Epithelial cell of esophagus (primary cell): ENCODE measurements around the gene KCNK13.

Source experiments
- DNase-seq: peaks from one replicate; pipeline ENCODE4 v3.0.0; 2010; ENCODE audit warnings: low read depth
- H3K4me3 ChIP-seq: 2 replicates; pipeline ENCODE4 v1.5.1; 2011; ENCODE audit warnings: mild to moderate bottlenecking, low read length, control low read depth
- TF ChIP-seq, protein P1 (sequence below): IDR thresholded peaks from 2 replicates; pipeline ENCODE4 v1.5.1; 2011; ENCODE audit warnings: low read depth, mild to moderate bottlenecking, low read length, control low read depth, inconsistent platforms; ENCODE audit not compliant: insufficient read depth; ENCODE audit errors: missing control alignments

KCNK13 gene

DNA sequence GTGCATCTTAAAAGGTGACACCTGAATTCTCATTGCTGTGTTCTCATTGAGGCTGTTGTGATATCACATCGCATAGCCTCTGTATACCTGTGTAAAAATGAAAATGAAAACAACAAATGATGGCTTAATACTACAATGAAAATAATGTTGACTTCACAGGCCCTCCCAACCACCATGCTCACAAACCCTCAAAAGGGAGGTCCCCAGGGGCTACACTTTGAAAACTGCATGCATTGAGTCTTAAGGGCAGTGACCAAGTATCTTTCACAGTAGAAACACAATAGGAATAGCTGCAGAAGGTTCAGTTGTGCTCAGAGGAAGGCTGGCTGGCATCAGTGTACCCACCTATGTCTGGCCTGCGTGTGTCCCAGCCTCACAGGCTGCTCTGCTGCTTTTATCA is 27.6 kb upstream of the KCNK13 start:
- TF ChIP-seq, protein P1, sequence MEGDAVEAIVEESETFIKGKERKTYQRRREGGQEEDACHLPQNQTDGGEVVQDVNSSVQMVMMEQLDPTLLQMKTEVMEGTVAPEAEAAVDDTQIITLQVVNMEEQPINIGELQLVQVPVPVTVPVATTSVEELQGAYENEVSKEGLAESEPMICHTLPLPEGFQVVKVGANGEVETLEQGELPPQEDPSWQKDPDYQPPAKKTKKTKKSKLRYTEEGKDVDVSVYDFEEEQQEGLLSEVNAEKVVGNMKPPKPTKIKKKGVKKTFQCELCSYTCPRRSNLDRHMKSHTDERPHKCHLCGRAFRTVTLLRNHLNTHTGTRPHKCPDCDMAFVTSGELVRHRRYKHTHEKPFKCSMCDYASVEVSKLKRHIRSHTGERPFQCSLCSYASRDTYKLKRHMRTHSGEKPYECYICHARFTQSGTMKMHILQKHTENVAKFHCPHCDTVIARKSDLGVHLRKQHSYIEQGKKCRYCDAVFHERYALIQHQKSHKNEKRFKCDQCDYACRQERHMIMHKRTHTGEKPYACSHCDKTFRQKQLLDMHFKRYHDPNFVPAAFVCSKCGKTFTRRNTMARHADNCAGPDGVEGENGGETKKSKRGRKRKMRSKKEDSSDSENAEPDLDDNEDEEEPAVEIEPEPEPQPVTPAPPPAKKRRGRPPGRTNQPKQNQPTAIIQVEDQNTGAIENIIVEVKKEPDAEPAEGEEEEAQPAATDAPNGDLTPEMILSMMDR: no peak
- DNase-seq: no peak
- H3K4me3 ChIP-seq: no peak overlapping the region

DNA sequence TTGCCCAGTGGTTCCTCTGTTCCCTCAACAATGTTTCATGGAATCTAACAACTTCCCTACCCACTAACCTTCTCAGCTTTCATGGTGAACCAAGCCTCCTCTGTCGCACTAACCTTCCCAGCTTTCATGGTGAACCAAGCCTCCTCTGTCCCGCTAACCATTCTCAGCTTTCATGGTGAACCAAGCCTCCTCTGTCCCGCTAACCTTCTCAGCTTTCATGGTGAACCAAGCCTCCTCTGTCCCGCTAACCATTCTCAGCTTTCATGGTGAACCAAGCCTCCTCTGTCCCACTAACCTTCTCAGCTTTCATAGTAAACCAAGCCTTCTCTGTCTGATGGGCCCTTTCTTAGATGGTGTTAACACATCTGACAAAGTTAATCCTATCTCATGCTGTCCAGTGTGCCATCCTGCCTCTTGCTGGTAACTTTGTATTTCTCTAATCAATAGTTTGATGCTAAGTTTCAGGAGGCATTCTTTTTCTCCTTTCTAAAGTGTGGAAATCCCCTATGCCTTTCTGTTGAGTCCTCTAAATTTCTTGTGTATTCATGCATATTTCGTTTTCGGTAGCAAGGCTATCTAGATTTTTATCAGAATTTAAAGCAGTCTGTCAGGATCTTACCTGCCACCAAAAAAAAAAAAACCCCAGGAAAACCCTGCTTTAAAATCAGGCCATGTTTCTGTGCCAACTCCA is 26.8 kb upstream of the KCNK13 start:
- DNase-seq: no peak
- no peak overlapping the region for H3K4me3 ChIP-seq
- TF ChIP-seq, protein P1: no peak

DNA sequence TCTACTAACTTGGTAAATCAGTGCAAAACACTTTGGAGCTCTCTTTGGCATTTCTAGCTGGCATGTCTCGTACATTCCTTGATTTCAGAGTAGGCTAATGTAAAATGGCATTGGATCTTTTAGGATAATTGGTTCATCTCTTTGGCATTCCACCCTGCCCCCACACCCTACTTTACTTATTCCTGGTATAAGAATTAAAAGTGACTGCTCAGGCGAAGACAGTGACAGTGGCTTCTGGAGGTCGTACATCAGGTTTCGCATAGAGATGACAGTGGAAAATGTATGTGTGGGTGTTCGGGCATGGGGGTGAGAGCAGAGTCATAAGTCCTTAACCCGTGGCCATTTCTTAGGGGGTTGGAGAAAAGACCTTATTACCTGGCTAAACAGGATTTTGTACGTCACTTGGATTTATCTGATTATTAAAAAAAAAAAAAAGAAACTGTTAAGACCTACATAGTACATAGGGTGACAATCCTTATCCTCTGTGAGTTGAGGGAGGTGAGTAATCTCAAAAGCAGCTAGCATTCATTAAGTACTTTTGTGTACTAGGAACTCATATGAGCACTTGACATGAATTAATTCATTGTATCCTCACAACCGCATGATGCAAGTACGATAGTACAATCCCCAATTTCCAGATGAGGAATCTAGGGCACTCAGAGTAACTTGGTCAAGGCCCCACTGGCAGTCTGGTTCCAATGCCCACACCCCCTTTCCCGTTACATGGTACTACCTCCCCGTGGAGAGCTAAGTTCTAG is 22.4 kb upstream of the KCNK13 start:
- TF ChIP-seq, protein P1: no peak
- no peak overlapping the region for H3K4me3 ChIP-seq
- DNase-seq: no peak

DNA sequence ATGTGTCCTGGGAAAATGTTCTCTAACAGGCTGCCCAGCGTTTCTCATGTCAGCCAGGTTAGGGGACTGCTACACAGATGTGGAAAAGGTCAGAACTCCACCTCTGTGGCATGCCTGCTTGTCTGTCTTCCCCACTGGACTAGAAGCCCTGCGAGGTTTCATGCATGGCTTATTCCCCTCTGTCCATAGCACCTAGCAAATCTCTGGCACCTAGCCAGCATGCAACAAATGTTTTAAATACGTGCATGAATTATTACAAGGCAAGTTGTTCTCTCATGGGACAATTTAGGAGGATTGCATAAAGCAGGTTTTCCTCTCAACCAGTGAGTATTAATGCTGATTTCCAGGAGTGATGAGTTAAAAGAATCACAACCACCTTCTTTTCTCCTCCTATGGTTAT is 21.4 kb upstream of the KCNK13 start:
- no peak overlapping the region for H3K4me3 ChIP-seq
- TF ChIP-seq, protein P1: no peak
- DNase-seq: no peak

DNA sequence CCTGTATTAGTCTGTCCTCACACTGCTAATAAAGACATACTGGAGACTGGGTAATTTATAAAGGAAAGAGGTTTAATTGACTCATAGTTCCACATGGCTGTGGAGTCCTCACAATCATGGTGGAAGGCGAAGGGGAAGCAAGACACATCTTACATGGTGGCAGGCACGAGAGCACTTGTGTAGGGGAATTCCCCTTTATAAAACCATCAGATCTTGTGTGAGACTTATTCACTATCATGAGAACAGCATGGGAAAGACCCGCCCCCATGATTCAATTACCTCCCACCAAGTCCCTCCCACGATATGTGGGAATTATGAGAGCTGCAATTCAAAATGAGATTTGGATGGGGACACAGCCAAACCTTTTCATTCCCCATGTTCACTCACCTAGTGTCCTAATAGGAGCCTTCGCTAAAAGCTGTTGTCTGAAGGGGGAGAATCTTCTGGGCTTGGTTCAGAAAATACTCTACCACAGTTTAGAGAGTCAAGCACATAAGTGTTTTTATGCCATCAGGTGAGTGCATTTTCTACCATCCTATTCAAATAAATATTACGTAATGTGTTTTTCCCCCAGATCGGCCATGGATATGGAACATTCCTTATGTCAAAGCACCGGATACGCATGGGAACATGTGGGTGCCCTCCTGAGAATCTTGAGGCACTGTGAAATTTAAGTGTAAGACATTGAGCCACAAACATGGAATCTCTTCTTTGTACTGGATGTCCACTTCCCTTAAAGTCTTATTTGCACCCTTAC is 19.1 kb upstream of the KCNK13 start:
- H3K4me3 ChIP-seq: no peak overlapping the region
- TF ChIP-seq, protein P1: no peak
- no peak for DNase-seq

DNA sequence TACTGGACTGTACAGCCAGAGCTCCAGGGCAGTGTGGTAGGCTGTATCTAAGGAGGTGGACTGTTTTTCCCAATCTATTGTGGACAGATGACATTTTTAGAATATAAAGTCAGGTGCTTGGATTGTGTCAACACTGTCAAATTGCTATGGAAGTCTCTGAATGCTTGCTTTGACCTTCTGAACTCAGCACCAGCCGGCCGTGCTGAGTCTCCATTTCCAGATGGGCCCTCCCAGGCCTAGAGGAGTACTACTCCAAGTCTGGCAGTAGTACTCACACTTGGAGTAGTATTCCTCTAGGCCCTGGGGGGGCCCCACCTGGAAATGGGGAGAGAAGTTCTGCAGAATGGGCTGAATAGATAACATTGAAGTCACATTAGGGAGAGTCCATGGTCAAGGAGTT is 16.2 kb upstream of the KCNK13 start:
- H3K4me3 ChIP-seq: no peak overlapping the region
- TF ChIP-seq, protein P1: no peak
- no peak for DNase-seq

DNA sequence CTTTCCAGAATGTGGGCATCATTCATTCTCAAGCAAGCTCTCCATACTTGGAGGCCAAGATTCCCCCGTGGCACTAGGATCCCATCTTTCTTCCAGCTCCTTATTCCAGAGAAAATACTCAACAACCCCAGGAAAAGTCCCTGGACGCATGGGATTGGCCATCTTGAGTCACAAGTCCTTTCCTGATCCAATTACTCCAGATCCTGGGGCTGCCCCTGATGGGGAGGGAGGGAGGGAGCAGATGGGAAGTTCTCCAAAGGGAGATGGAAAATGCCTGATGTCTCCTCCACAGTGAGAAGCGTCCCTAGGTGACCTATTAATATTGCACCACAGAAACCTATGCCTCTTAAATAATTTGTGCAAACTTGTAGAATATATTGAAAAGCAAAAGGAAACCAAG is 12.4 kb upstream of the KCNK13 start:
- TF ChIP-seq, protein P1: no peak
- H3K4me3 ChIP-seq: no peak overlapping the region
- no peak for DNase-seq
